Stimulated activated CD4-positive, alpha-beta T cell treated with anti-CD3 and anti-CD28 coated beads, Interleukin-4, amount 100 ng/mL, for 1 hour (primary cell): ENCODE data around the gene NACAD.

Experiments
- DNase-seq: peaks from one replicate; pipeline ENCODE4 v3.0.0-alpha.2; 2020

Gene NACAD

GRCh38 chr7:45073786-45074527 is 14.8 kb downstream of the NACAD start:
- DNase-seq, result no peak

- DNase-seq, result no peak
Observed at GRCh38 chr7:45073031-45073785, 15.6 kb downstream of the NACAD start.

GRCh38 chr7:45072131-45073030 is 16.4 kb downstream of the NACAD start:
- no peak for DNase-seq

GRCh38 chr7:45071528-45071927 is 17.2 kb downstream of the NACAD start:
- DNase-seq, result no peak

- no peak for DNase-seq
Observed at GRCh38 chr7:45070254-45070642, 18.5 kb downstream of the NACAD start.

- no peak for DNase-seq
Observed at GRCh38 chr7:45069444-45070253, 19.1 kb downstream of the NACAD start.

- DNase-seq, result no peak
Observed at GRCh38 chr7:45068236-45069023, 20.3 kb downstream of the NACAD start.

- DNase-seq, result no peak
Observed at GRCh38 chr7:45067582-45067981, 21.2 kb downstream of the NACAD start.

- no peak for DNase-seq
Observed at GRCh38 chr7:45066409-45066808, 22.4 kb downstream of the NACAD start.

GRCh38 chr7:45065031-45065995 is 23.5 kb downstream of the NACAD start:
- DNase-seq, result no peak

GRCh38 chr7:45064047-45064725 is 24.6 kb downstream of the NACAD start:
- DNase-seq, result no peak

- DNase-seq, result no peak
Observed at GRCh38 chr7:45061806-45062425, 26.9 kb downstream of the NACAD start.

- DNase-seq, result no peak
Observed at GRCh38 chr7:45061352-45061751, 27.4 kb downstream of the NACAD start.

GRCh38 chr7:45060295-45060694 is 28.5 kb downstream of the NACAD start:
- no peak for DNase-seq

- DNase-seq, result no peak
Observed at GRCh38 chr7:45057878-45058277, 30.9 kb downstream of the NACAD start.

- DNase-seq, result no peak
Observed at GRCh38 chr7:45055594-45056219, 33.1 kb downstream of the NACAD start.

- DNase-seq, result no peak
Observed at GRCh38 chr7:45055016-45055415, 33.8 kb downstream of the NACAD start.

- DNase-seq, result no peak
Observed at GRCh38 chr7:45054442-45054841, 34.3 kb downstream of the NACAD start.

GRCh38 chr7:45053941-45054340 is 34.8 kb downstream of the NACAD start:
- no peak for DNase-seq
